HEK293 (cell line): ENCODE results near the gene CACNA2D1.

Source experiments
- ZBTB7A ChIP-seq: fragments of 450-650 bp; formaldehyde crosslinking; IDR thresholded peaks from 2 replicates; pipeline ENCODE4 v1.5.1; 2016; ENCODE audit warnings: low read depth, missing biosample characterization, missing genetic modification characterization
- ZNF544 ChIP-seq: fragments of 450-650 bp; formaldehyde crosslinking; IDR thresholded peaks from 2 replicates; pipeline ENCODE4 v1.5.0; 2017; ENCODE audit warnings: missing biosample characterization, missing genetic modification characterization
- ZNF792 ChIP-seq: fragments of 450-650 bp; formaldehyde crosslinking; IDR thresholded peaks from 2 replicates; pipeline ENCODE4 v1.5.1; 2016; ENCODE audit warnings: missing biosample characterization, missing genetic modification characterization
- TF ChIP-seq, protein P1 (sequence below): fragments of 450-650 bp; formaldehyde crosslinking; optimal IDR thresholded peaks from 2 replicates; pipeline ENCODE3; 2016; ENCODE audit warnings: missing biosample characterization, mild to moderate bottlenecking, missing genetic modification characterization

DNA sequence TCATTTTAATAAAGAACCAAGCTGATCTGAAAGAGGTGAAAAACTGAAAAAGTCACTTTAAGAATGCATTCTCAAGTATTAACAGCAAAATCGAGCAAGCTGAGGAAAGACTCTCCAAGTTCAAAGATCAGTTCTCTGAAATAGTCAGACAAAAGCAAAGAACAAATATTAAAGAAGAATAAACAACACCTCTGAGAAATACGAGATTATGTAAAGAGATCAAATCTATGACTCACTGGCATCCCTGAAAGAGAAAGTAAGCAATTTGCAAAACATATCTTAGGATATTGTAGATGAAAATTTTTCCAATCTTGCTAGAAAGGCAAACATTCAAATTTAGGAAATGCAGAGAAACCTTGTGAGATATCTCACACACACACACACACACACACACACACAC lies 535.4 kb downstream of the CACNA2D1 start:
- no peak for TF ChIP-seq ZNF544 (tag by site-specific recombination)
- no peak for TF ChIP-seq ZNF792 (tag by site-specific recombination)
- TF ChIP-seq, protein P1, sequence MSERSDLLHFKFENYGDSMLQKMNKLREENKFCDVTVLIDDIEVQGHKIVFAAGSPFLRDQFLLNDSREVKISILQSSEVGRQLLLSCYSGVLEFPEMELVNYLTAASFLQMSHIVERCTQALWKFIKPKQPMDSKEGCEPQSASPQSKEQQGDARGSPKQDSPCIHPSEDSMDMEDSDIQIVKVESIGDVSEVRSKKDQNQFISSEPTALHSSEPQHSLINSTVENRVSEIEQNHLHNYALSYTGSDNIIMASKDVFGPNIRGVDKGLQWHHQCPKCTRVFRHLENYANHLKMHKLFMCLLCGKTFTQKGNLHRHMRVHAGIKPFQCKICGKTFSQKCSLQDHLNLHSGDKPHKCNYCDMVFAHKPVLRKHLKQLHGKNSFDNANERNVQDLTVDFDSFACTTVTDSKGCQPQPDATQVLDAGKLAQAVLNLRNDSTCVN (tag by site-specific recombination) = no peak
- no peak for TF ChIP-seq ZBTB7A (tag by site-specific recombination)
